OCI-LY7 (cell line): ENCODE results near the gene IFNA14. TPM values are rescaled to one million over a fixed set of nuclear protein-coding genes. Genes with fewer than 3 reads are reported as not detected.
A peak's percentile ranks its signal among the peaks of the same experiment; 100 is the strongest.

Experiments
- BruUV-seq: library from RNA; stranded (reverse); fragments of 400-500 nt; replicated peaks from 2 replicates; lab custom pipeline; 2021; lab: Mats Ljungman, UMichigan
- CTCF ChIA-PET: fragments of 300-600 bp; sonication (Branson Sonifier 250); formaldehyde crosslinking; loops from one replicate; lab custom pipeline; 2022; ENCODE audit warnings: antibody characterized with exemption; ENCODE audit not compliant: unreplicated experiment; lab: Charles Lee
- POLR2A ChIA-PET: fragments of 300-600 bp; sonication (Branson Sonifier 250); formaldehyde crosslinking; loops from one replicate; lab custom pipeline; 2022; ENCODE audit warnings: antibody characterized with exemption; lab: Charles Lee
- DNase-seq: peaks from one replicate; pipeline ENCODE4 v3.0.0-alpha.2; 2015; ENCODE audit warnings: low spot score
- H2AFZ ChIP-seq: fragments of 200-600 bp; sonication (generic), shearing (Covaris generic); 2 replicates; pipeline ENCODE4 v1.6.1; 2014; ENCODE audit warnings: mild to moderate bottlenecking, antibody characterized with exemption, low read length, moderate library complexity
- H3K27ac ChIP-seq: fragments of 200-600 bp; sonication (generic); 2 replicates; pipeline ENCODE4 v1.5.1; 2014; ENCODE audit warnings: mixed run types, low read depth, mild to moderate bottlenecking, moderate library complexity, low read length, inconsistent platforms; ENCODE audit not compliant: poor library complexity, severe bottlenecking
- H3K36me3 ChIP-seq: fragments of 200-600 bp; sonication (generic); 2 replicates; pipeline ENCODE4 v1.6.1; 2014; ENCODE audit warnings: mild to moderate bottlenecking, antibody characterized with exemption, low read length, moderate library complexity, mixed read lengths; ENCODE audit not compliant: insufficient read depth
- H3K4me1 ChIP-seq: fragments of 200-600 bp; sonication (generic); 2 replicates; pipeline ENCODE4 v1.5.1; 2014; ENCODE audit warnings: mild to moderate bottlenecking, low read length; ENCODE audit not compliant: insufficient read depth, poor library complexity, severe bottlenecking
- H3K4me2 ChIP-seq: fragments of 200-600 bp; sonication (generic); 2 replicates; pipeline ENCODE4 v1.6.1; 2014; ENCODE audit warnings: mild to moderate bottlenecking, low read length
- H3K4me3 ChIP-seq: fragments of 200-600 bp; sonication (generic); 2 replicates; pipeline ENCODE4 v1.5.1; 2014; ENCODE audit warnings: mild to moderate bottlenecking, low read depth, low read length; ENCODE audit not compliant: poor library complexity, severe bottlenecking
- H3K79me2 ChIP-seq: fragments of 200-600 bp; sonication (generic); 2 replicates; pipeline ENCODE4 v1.6.1; 2016; ENCODE audit warnings: low read depth, mild to moderate bottlenecking, low read length, moderate library complexity, mixed read lengths; ENCODE audit not compliant: insufficient read depth
- H3K9me2 ChIP-seq: fragments of 200-600 bp; sonication (generic); 2 replicates; pipeline ENCODE4 v1.6.1; 2016; ENCODE audit warnings: mild to moderate bottlenecking, low read length, mixed read lengths; ENCODE audit not compliant: insufficient read depth
- H3K9me3 ChIP-seq: fragments of 200-600 bp; sonication (generic); 2 replicates; pipeline ENCODE4 v1.6.1; 2014; ENCODE audit warnings: mild to moderate bottlenecking, mixed run types, low read length, mixed read lengths
- H4K20me1 ChIP-seq: fragments of 200-600 bp; sonication (generic); 2 replicates; pipeline ENCODE4 v1.6.1; 2014; ENCODE audit warnings: mild to moderate bottlenecking, antibody characterized with exemption, low read length, moderate library complexity, mixed read lengths; ENCODE audit not compliant: insufficient read depth
- CTCF ChIP-seq: fragments of 200-600 bp; sonication (generic); conservative IDR thresholded peaks from 2 replicates; pipeline ENCODE4 v1.5.1; 2014; ENCODE audit warnings: mild to moderate bottlenecking, antibody characterized with exemption, low read length, moderate library complexity, mixed read lengths
- EZH2phosphoT487 ChIP-seq: fragments of 200-600 bp; sonication (generic); IDR thresholded peaks from 2 replicates; pipeline ENCODE4 v1.6.1; 2018; ENCODE audit warnings: low read depth, borderline replicate concordance, mild to moderate bottlenecking, mixed run types, antibody characterized with exemption, low read length, moderate library complexity, mixed read lengths
- intact Hi-C: fragments of 100-400 bp; cut with micrococcal nuclease; formaldehyde crosslinking; loops from one replicate; pipeline ENCODE4 v1.10.0; 2022; ENCODE audit not compliant: unreplicated experiment
- total RNA-seq, 2 experiments: library from RNA; depleted of rRNA in 1 of 2; stranded (reverse); fragments of >200 nt in 1 of 2; shearing (Covaris generic) in 1 of 2; gene quantifications; 2 replicates each; pipeline ENCODE4 v1.2.3, GENCODE V29; 2014 to 2022

The IFNA14 gene
- total RNA-seq, 2 experiments from 2014 or later, result not detected

- no TSS peak for BruUV-seq
- H2AFZ ChIP-seq, result no peak overlapping the region
- peak; percentile 18 for DNase-seq
- intact Hi-C loops, result no loop called here
- no peak overlapping the region for H3K4me2 ChIP-seq
- H4K20me1 ChIP-seq, result no peaks in the 10 kb centered on the region
- no peaks in the 10 kb centered on the region for H3K79me2 ChIP-seq
- TF ChIP-seq EZH2phosphoT487 (no peak), CTCF (peak; percentile 78)
- no peak overlapping the region for H3K4me3 ChIP-seq
- peaks cover 4% of the 10 kb centered on the region for H3K4me1 ChIP-seq
- H3K9me3 ChIP-seq, result no peaks in the 10 kb centered on the region
- no peaks in the 10 kb centered on the region for H3K36me3 ChIP-seq
- POLR2A ChIA-PET, result interaction anchor here (0.6 to 1.3 kb wide), 2 partner anchors 9 to 64 kb away, joined by 4 read pairs; no protein-coding TSS in a partner anchor
- no peak overlapping the region for H3K27ac ChIP-seq
- CTCF ChIA-PET, result no interaction called here
- H3K9me2 ChIP-seq, result no peaks in the 10 kb centered on the region
Observed at GRCh38 chr9:21252721-21253547, 13.1 kb upstream of the IFNA14 start.

- H3K36me3 ChIP-seq, result no peaks in the 10 kb centered on the region
- H3K4me2 ChIP-seq, result no peak overlapping the region
- intact Hi-C loops, result no loop called here
- H3K9me3 ChIP-seq, result no peaks in the 10 kb centered on the region
- no TSS peak for BruUV-seq
- H3K79me2 ChIP-seq, result no peaks in the 10 kb centered on the region
- no peaks in the 10 kb centered on the region for H4K20me1 ChIP-seq
- no peaks in the 10 kb centered on the region for H3K9me2 ChIP-seq
- H2AFZ ChIP-seq, result no peak overlapping the region
- ChIA-PET CTCF (no interaction called here), POLR2A (interaction anchor here (0.6 to 1.3 kb wide), 3 partner anchors 10 to 616 kb away, joined by 3 to 4 read pairs (median 3); no protein-coding TSS in a partner anchor)
- TF ChIP-seq CTCF (no peak), EZH2phosphoT487 (no peak)
- H3K27ac ChIP-seq, result no peak overlapping the region
- no peak for DNase-seq
- peaks cover 4% of the 10 kb centered on the region for H3K4me1 ChIP-seq
- no peak overlapping the region for H3K4me3 ChIP-seq
Observed at GRCh38 chr9:21251638-21252037, 11.8 kb upstream of the IFNA14 start.

DNA sequence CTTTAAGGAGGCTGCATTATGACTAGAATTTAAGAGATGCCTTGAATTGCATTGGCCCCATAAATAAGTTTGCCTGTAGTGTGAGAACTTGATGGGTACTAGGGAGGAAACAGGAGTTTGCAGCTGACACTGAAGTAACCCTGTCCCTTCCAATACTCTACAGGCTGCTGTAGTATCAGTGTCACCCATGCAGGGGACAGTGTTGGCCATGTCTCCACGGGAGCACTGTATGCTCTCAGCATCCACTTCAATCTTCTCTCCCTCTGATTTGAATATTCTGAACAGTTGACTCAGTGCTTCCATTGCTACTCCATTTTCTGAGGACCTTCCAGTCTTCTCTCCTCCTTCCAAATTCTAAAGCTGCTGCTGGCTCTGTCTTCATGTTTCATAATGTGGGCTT is 11.4 kb upstream of the IFNA14 start:
- no peak overlapping the region for H3K27ac ChIP-seq
- no peak overlapping the region for H2AFZ ChIP-seq
- H4K20me1 ChIP-seq, result no peaks in the 10 kb centered on the region
- DNase-seq, result no peak
- H3K4me3 ChIP-seq, result no peak overlapping the region
- no peaks in the 10 kb centered on the region for H3K9me2 ChIP-seq
- no peaks in the 10 kb centered on the region for H3K36me3 ChIP-seq
- TF ChIP-seq EZH2phosphoT487, result no peak
- TF ChIP-seq CTCF, result no peak
- no peaks in the 10 kb centered on the region for H3K9me3 ChIP-seq
- CTCF ChIA-PET, result no interaction called here
- peaks cover 4% of the 10 kb centered on the region for H3K4me1 ChIP-seq
- intact Hi-C loops, result no loop called here
- H3K79me2 ChIP-seq, result no peaks in the 10 kb centered on the region
- POLR2A ChIA-PET, result interaction anchor here (0.8 kb wide), 1 partner anchor 11 kb away, joined by 3 read pairs; no protein-coding TSS in a partner anchor
- no peak overlapping the region for H3K4me2 ChIP-seq
- BruUV-seq, result no TSS peak
